HEK293 (cell line): ENCODE results near the gene DCLRE1C.

Experiments
- BCL11A ChIP-seq: fragments of 450-650 bp; formaldehyde crosslinking; IDR thresholded peaks from 2 replicates; pipeline ENCODE4 v1.5.1; 2016; ENCODE audit warnings: low read depth, missing biosample characterization, missing genetic modification characterization
- EGR2 ChIP-seq: fragments of 450-650 bp; formaldehyde crosslinking; IDR thresholded peaks from 2 replicates; pipeline ENCODE4 v1.5.1; 2016; ENCODE audit warnings: low read depth, missing biosample characterization, missing genetic modification characterization
- HOXC10 ChIP-seq: sonication (generic); formaldehyde crosslinking; IDR thresholded peaks from 2 replicates; pipeline ENCODE4 v1.8.1; 2023; ENCODE audit warnings: mild to moderate bottlenecking, missing genetic modification reagents
- HOXD13 ChIP-seq: sonication (generic); formaldehyde crosslinking; IDR thresholded peaks from 2 replicates; pipeline ENCODE4 v1.8.0; 2022; ENCODE audit warnings: missing genetic modification reagents, borderline replicate concordance
- KLF10 ChIP-seq: fragments of 450-650 bp; IDR thresholded peaks from 2 replicates; pipeline ENCODE4 v1.5.1; 2018; ENCODE audit warnings: missing biosample characterization, mild to moderate bottlenecking, missing genetic modification characterization
- KLF17 ChIP-seq: fragments of 450-650 bp; formaldehyde crosslinking; IDR thresholded peaks from 2 replicates; pipeline ENCODE4 v1.5.1; 2016; ENCODE audit warnings: missing biosample characterization, missing genetic modification characterization
- SP7 ChIP-seq: fragments of 450-650 bp; formaldehyde crosslinking; IDR thresholded peaks from 2 replicates; pipeline ENCODE4 v1.5.1; 2016; ENCODE audit warnings: missing biosample characterization, missing genetic modification characterization
- YY2 ChIP-seq: fragments of 450-650 bp; formaldehyde crosslinking; IDR thresholded peaks from 2 replicates; pipeline ENCODE4 v1.5.1; 2016; ENCODE audit warnings: missing biosample characterization, missing genetic modification characterization
- ZBTB20 ChIP-seq: fragments of 450-650 bp; formaldehyde crosslinking; IDR thresholded peaks from 2 replicates; pipeline ENCODE4 v1.5.1; 2016; ENCODE audit warnings: missing biosample characterization, missing genetic modification characterization
- ZBTB7A ChIP-seq: fragments of 450-650 bp; formaldehyde crosslinking; IDR thresholded peaks from 2 replicates; pipeline ENCODE4 v1.5.1; 2016; ENCODE audit warnings: low read depth, missing biosample characterization, missing genetic modification characterization
- ZFHX2 ChIP-seq: fragments of 450-650 bp; formaldehyde crosslinking; conservative IDR thresholded peaks from 2 replicates; pipeline ENCODE4 v1.5.1; 2016; ENCODE audit warnings: missing biosample characterization, missing genetic modification characterization
- ZNF223 ChIP-seq: fragments of 450-650 bp; formaldehyde crosslinking; IDR thresholded peaks from 2 replicates; pipeline ENCODE4 v1.5.1; 2016; ENCODE audit warnings: missing biosample characterization, missing genetic modification characterization
- ZNF248 ChIP-seq: fragments of 450-650 bp; formaldehyde crosslinking; IDR thresholded peaks from 2 replicates; pipeline ENCODE4 v1.5.1; 2017; ENCODE audit warnings: missing biosample characterization, missing genetic modification characterization
- ZNF292 ChIP-seq: fragments of 450-650 bp; formaldehyde crosslinking; IDR thresholded peaks from 2 replicates; pipeline ENCODE4 v1.5.1; 2016; ENCODE audit warnings: low read depth, missing biosample characterization, missing genetic modification characterization, borderline replicate concordance
- ZNF335 ChIP-seq: fragments of 450-650 bp; formaldehyde crosslinking; conservative IDR thresholded peaks from 2 replicates; pipeline ENCODE4 v1.5.1; 2016; ENCODE audit warnings: missing biosample characterization, missing genetic modification characterization
- ZNF341 ChIP-seq: fragments of 450-650 bp; formaldehyde crosslinking; IDR thresholded peaks from 2 replicates; pipeline ENCODE4; 2016; ENCODE audit warnings: low read depth, missing biosample characterization, missing genetic modification characterization
- ZNF423 ChIP-seq: fragments of 450-650 bp; formaldehyde crosslinking; IDR thresholded peaks from 2 replicates; pipeline ENCODE4 v1.5.1; 2016; ENCODE audit warnings: missing biosample characterization, missing genetic modification characterization
- ZNF426 ChIP-seq: fragments of 450-650 bp; formaldehyde crosslinking; IDR thresholded peaks from 2 replicates; pipeline ENCODE4 v1.5.1; 2017; ENCODE audit warnings: missing biosample characterization, missing genetic modification characterization, mild to moderate bottlenecking, inconsistent platforms, moderate library complexity
- ZNF488 ChIP-seq: fragments of 450-650 bp; formaldehyde crosslinking; IDR thresholded peaks from 2 replicates; pipeline ENCODE4 v1.5.1; 2016; ENCODE audit warnings: missing biosample characterization, missing genetic modification characterization
- ZNF514 ChIP-seq: fragments of 450-650 bp; formaldehyde crosslinking; IDR thresholded peaks from 2 replicates; pipeline ENCODE4 v1.5.1; 2016; ENCODE audit warnings: missing biosample characterization, missing genetic modification characterization
- ZNF521 ChIP-seq: fragments of 450-650 bp; formaldehyde crosslinking; IDR thresholded peaks from 2 replicates; pipeline ENCODE4 v1.5.1; 2017; ENCODE audit warnings: missing biosample characterization, mild to moderate bottlenecking, missing genetic modification characterization
- ZNF529 ChIP-seq: fragments of 450-650 bp; formaldehyde crosslinking; IDR thresholded peaks from 2 replicates; pipeline ENCODE4 v1.5.1; 2017; ENCODE audit warnings: missing genetic modification characterization, missing biosample characterization; ENCODE audit not compliant: insufficient replicate concordance
- ZNF558 ChIP-seq: fragments of 450-650 bp; formaldehyde crosslinking; IDR thresholded peaks from 2 replicates; pipeline ENCODE4 v1.5.1; 2016; ENCODE audit warnings: missing biosample characterization, missing genetic modification characterization
- ZNF571 ChIP-seq: fragments of 450-650 bp; formaldehyde crosslinking; IDR thresholded peaks from 2 replicates; pipeline ENCODE4 v1.5.0; 2017; ENCODE audit warnings: missing biosample characterization, missing genetic modification characterization
- ZNF585B ChIP-seq: fragments of 450-650 bp; formaldehyde crosslinking; IDR thresholded peaks from 2 replicates; pipeline ENCODE4 v1.5.1; 2016; ENCODE audit warnings: missing biosample characterization, missing genetic modification characterization
- ZNF624 ChIP-seq: fragments of 450-650 bp; formaldehyde crosslinking; IDR thresholded peaks from 2 replicates; pipeline ENCODE4 v1.5.1; 2017; ENCODE audit warnings: missing biosample characterization, missing genetic modification characterization
- ZNF629 ChIP-seq: fragments of 450-650 bp; formaldehyde crosslinking; IDR thresholded peaks from 2 replicates; pipeline ENCODE4 v1.5.1; 2017; ENCODE audit warnings: missing biosample characterization, missing genetic modification characterization
- ZNF677 ChIP-seq: fragments of 450-650 bp; IDR thresholded peaks from 2 replicates; pipeline ENCODE4 v1.5.0; 2018; ENCODE audit warnings: missing biosample characterization, mild to moderate bottlenecking, missing genetic modification characterization, moderate library complexity
- ZNF692 ChIP-seq: fragments of 450-650 bp; formaldehyde crosslinking; IDR thresholded peaks from 2 replicates; pipeline ENCODE4 v1.5.1; 2016; ENCODE audit warnings: missing biosample characterization, missing genetic modification characterization
- ZNF707 ChIP-seq: fragments of 450-650 bp; formaldehyde crosslinking; IDR thresholded peaks from 2 replicates; pipeline ENCODE4 v1.5.1; 2016; ENCODE audit warnings: missing biosample characterization, missing genetic modification characterization
- ZSCAN18 ChIP-seq: fragments of 450-650 bp; formaldehyde crosslinking; IDR thresholded peaks from 2 replicates; pipeline ENCODE4 v1.5.1; 2016; ENCODE audit warnings: missing biosample characterization, missing genetic modification characterization
- ZSCAN30 ChIP-seq: fragments of 450-650 bp; IDR thresholded peaks from 2 replicates; pipeline ENCODE4 v1.5.1; 2018; ENCODE audit warnings: missing biosample characterization, mild to moderate bottlenecking, missing genetic modification characterization, moderate library complexity
- TF ChIP-seq, protein P1 (sequence below): fragments of 450-650 bp; formaldehyde crosslinking; IDR thresholded peaks from 2 replicates; pipeline ENCODE4 v1.5.1; 2017; ENCODE audit warnings: missing biosample characterization, missing genetic modification characterization
- TF ChIP-seq, protein P2 (sequence below): fragments of 450-650 bp; formaldehyde crosslinking; optimal IDR thresholded peaks from 2 replicates; pipeline ENCODE3; 2016; ENCODE audit warnings: missing biosample characterization, mild to moderate bottlenecking, missing genetic modification characterization

DCLRE1C gene

DNA sequence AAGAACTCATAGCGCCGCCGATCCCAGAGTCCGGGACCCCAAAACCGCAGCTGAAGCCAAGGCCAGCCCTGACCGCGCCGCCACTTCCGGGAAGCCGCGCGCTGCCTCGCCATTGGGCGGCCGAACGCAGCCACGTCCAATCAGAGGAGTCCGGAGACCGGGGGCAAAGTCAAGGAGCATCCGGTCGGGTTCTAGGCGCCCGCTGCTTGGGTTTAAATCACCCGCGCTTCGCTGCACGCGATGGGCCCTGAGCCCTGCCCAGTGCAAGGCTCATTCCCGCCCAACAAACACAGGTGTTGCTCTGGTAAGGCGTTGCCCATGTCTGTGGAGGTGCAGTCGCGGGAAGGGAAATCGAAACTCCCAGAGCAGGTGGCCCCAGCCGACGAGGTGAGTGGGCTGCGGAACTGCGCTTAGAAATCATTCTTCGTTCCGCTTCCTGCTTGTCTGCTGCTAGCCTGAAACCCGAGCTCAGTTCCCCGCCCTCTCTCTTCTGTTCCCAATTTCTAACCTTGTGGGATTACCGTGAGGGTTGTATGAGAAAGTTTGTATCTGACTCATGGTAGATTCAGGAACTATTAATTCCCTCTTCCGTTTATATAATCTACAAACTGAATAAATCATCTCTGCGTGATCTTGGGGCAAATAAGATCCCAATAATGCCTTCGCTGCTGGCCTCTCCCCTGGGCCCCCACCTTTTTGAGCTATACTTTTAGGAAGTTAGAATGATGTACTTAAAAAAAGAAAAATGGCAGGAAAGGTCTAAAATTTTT is at the start of gene DCLRE1C (continued):
- TF ChIP-seq ZNF585B (no peak), ZBTB20 (tag by site-specific recombination) (peak; percentile 98), ZFHX2 (tag by site-specific recombination) (peak; percentile 70), ZNF677 (tag by site-specific recombination) (no peak), ZNF248 (tag by site-specific recombination) (no peak), ZNF423 (tag by site-specific recombination) (no peak), ZNF335 (tag by site-specific recombination) (peak; percentile 81), KLF17 (tag by site-specific recombination) (peak; percentile 74; the same call in 1 of the 2 replicates), ZNF571 (no peak), SP7 (tag by site-specific recombination) (peak; percentile 87), ZNF629 (peak; percentile 80), ZNF514 (tag by site-specific recombination) (no peak), HOXC10 (CRISPR knock-in tag) (no peak), KLF10 (tag by site-specific recombination) (peak; percentile 68), ZNF707 (tag by site-specific recombination) (no peak), ZNF521 (no peak), EGR2 (tag by site-specific recombination) (peak; percentile 76), HOXD13 (CRISPR knock-in tag) (no peak), ZNF529 (tag by site-specific recombination) (no peak), ZNF624 (tag by site-specific recombination) (no peak), ZNF692 (tag by site-specific recombination) (peak; percentile 90), YY2 (tag by site-specific recombination) (no peak), ZNF341 (tag by site-specific recombination) (peak; percentile 38), ZNF292 (tag by site-specific recombination) (no peak), BCL11A (peak; percentile 22; the same call in 1 of the 2 replicates), ZNF558 (tag by site-specific recombination) (no peak), ZNF488 (no peak), ZBTB7A (no peak), ZSCAN30 (peak; percentile 19; the same call in 1 of the 2 replicates), ZSCAN18 (tag by site-specific recombination) (no peak), ZNF426 (tag by site-specific recombination) (no peak), ZNF223 (tag by site-specific recombination) (no peak)
- TF ChIP-seq, protein P1, sequence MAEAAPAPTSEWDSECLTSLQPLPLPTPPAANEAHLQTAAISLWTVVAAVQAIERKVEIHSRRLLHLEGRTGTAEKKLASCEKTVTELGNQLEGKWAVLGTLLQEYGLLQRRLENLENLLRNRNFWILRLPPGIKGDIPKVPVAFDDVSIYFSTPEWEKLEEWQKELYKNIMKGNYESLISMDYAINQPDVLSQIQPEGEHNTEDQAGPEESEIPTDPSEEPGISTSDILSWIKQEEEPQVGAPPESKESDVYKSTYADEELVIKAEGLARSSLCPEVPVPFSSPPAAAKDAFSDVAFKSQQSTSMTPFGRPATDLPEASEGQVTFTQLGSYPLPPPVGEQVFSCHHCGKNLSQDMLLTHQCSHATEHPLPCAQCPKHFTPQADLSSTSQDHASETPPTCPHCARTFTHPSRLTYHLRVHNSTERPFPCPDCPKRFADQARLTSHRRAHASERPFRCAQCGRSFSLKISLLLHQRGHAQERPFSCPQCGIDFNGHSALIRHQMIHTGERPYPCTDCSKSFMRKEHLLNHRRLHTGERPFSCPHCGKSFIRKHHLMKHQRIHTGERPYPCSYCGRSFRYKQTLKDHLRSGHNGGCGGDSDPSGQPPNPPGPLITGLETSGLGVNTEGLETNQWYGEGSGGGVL: peak; percentile 41; the same call in 1 of the 2 replicates
- TF ChIP-seq, protein P2, sequence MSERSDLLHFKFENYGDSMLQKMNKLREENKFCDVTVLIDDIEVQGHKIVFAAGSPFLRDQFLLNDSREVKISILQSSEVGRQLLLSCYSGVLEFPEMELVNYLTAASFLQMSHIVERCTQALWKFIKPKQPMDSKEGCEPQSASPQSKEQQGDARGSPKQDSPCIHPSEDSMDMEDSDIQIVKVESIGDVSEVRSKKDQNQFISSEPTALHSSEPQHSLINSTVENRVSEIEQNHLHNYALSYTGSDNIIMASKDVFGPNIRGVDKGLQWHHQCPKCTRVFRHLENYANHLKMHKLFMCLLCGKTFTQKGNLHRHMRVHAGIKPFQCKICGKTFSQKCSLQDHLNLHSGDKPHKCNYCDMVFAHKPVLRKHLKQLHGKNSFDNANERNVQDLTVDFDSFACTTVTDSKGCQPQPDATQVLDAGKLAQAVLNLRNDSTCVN (tag by site-specific recombination): peak; percentile 70
